Muscle of back (tissue), 11 donors: ENCODE measurements around the gene PTPRN2. TPM values are rescaled to one million over a fixed set of nuclear protein-coding genes. Genes with fewer than 3 reads are reported as not detected.
"Not testable (repeated sequence)": the region's sequence is repeated elsewhere in the genome, so short reads cannot be mapped to it uniquely, and the experiment has no call there.

Experiments used
- DNase-seq, 3 donors: peaks; one replicate each; pipeline versions ENCODE4 v3.0.0 to v3.0.0-alpha.2; 2013
- polyA plus RNA-seq, 10 donors: library from polyadenylated mRNA; unstranded; fragments of 120-200 nt; gene quantifications; one replicate each; pipeline ENCODE4 v1.2.1, GENCODE V29; 2013; ENCODE audit not compliant: insufficient read length in 10 of 10

The PTPRN2 gene
- polyA plus RNA-seq, 10 donors = 1.8 to 3.1 (median 2.1) TPM

DNA sequence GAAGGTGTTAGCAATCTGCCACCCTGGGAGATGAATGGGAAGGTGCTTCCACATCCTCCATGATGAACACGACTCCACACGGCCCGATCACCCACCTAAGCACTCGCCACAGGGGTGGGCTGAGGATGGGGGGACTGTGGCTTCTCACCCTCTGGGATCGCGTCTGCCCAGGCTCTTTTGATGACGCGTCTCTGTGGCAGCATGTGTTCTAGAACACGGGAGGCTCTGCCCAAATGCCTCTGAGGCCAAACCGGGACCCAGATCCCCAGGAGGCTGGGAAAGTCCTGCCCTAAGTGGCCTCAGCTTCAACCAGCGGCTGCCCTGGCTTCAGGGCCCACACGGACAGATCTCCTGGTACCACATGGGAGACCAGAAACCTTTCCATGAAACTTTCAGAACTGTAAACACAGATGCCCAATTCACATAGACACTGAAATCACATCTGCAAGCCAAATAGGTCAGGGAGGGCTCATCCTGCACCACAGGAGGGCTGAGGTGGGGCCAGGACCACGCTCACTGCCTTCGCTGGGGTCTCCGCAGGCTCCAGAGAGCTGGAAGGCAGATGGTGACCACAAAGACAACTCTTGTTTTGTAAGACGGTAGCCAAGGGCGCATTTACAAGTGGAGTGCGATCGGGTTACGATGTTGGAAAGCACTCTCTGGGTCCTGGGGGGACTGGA, 200.6 kb downstream of the PTPRN2 start:
- no peak for DNase-seq

DNA sequence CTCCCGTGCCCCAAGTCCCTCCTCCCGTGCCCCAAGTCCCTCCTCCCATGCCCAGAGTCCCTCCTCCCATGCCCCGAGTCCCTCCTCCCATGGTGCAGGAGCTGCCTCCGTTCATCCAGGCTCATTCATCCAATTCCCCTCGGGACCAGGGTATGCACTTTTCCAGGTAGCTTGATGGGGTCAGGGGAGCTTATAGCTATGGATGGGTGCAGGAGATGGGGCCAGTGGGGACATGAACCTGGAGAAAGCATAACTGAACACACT, 201.3 kb downstream of the PTPRN2 start:
- no peak for DNase-seq

GRCh38 chr7:158385496-158386354, 201.9 kb downstream of the PTPRN2 start:
- not testable (repeated sequence) for DNase-seq

DNA sequence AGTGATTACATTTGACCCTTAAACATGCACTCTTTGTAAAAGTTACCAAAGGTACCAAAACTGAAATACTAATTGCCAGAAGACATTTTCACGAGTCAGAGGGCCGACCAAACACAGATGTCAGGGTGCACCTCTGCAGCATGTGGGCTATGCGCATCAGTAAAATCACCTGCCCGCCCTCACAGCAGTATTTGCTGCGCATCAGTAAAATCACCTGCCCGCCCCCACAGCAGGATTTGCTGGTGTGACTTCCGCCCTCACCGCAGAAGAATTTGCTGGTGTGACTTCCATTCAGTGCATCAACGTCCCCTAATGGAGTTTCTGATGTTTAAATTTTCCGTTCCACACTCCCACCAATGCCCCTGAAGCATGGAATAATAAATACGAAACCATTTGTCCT, 202.9 kb downstream of the PTPRN2 start:
- no peak for DNase-seq

DNA sequence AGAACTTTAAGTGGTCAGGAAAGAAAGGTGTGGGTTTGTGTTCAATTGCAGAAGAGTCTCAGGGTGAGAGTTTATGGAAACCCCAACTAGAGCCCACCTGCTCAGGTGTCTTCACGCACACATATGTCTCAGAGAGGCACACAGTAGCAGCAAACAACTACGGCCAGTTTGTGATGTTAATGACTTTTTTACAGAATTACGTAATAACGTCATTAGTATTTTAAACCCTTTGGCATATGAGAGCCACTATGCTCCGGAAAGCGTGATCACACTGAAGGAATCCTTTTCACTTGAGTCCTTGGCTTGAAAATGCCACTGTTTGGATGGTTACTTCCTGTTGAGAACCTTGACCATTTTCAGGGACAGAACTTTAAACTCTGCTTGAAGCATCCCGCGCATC, 204.0 kb downstream of the PTPRN2 start:
- DNase-seq = no peak

DNA sequence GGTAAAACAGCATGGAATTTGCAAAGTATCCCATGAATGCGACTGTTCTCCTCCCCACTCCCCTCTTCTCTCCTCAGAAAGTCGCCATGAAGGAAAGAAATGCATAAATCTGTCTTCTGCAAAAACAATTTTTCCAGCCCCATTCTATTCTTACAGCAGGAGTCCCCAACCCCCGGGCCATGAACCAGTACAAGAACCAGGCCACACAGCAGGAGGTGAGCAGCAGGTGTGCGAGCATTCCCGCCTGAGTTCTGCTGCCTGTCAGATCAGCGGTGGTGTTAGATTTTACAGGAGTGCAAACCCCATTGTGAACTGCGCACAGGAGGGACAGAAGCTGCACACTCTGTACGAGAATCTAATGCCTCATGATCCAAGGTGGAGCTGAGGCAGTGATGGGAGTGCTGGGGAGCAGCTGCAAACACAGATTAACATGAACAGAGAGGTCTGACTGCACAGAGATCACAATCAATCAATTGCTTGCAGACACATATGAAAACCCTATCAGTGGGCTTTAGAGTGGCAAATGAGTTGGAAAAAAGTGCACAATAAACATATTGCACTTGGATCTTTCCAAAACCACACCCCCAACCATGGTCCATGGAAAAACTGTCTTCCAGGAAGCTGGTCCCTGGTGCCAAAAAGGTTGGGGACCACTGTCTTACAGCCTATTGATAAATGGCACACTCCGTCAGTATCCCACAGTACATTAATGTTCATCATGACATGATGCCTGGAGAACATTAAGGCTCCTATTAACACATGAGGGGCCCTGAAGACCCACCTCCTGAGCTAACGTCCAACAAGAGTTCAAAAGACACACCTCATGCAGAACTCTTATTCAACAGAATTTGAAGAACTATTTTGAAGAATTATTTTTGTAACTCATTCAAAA, 205.0 kb downstream of the PTPRN2 start:
- no peak for DNase-seq

- DNase-seq = no peak
Observed at GRCh38 chr7:158381956-158382355, 205.7 kb downstream of the PTPRN2 start.

DNA sequence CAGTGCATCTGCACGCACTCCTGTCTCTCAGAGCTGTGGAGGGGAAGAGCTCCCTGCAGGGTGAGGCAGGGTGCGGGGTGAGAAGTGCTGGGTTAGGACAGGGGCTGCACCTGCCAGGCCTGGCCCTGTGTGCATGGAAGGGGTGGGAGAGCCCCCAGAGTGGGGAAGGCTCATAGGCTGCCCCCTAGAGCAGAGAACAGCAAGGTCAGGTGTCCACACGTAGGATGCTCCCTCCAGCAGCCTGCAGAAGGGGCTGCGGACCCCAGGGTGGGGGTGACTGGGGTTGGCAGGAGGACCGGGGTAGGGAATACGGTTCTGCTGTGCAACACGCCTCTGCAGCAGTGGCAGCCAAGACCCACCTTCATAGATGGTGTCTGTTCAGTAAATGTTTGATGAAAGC, 208.6 kb downstream of the PTPRN2 start:
- DNase-seq = no peak

DNA sequence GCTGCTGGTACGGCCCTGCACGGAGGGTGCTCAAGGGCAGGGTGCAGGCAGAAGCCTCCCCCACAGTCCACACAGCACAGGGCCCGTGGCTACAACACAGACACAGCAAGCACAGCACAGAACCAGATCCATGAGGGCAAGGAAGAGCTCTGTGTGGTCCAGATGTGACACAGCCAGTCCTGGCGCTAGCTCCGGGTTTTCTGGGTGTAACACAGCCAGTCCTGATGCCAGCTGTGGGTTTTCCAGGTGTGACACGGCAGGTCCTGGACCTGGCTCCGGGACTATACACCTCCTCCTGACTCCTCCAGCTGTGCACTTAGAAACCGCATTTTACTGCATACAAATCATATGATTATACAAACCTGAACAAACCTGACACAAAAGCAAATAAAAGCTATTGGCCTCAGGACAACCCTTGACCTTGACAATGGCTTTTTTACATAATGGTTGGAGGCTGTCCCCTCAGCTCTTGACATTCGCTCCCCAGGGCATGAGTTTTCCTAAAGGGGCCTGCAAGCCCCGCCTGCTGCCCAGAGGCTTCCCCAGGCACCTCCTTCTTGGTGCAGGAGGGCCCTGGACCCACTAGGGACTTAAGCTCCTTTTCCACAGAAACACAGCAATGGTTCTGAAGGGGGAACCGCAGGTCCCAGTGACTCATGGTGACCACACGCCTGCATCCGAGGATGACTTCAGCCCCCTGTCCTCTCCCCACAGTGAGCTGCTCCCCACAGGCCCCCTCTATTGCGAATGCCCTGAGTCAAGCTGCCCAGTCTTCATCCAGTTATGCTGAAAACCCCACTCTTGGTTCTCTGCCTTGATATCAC, 209.6 kb downstream of the PTPRN2 start:
- DNase-seq = no peak

DNA sequence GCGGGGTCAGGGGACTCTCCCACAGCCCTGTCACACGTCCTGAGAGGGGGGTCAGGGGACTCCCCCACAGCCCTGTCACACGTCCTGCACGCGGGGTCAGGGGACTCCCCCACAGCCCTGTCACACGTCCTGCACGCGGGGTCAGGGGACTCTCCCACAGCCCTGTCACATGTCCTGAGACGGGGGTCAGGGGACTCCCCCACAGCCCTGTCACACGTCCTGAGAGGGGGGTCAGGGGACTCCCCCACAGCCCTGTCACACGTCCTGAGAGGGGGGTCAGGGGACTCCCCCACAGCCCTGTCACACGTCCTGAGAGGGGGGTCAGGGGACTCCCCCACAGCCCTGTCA, 210.8 kb downstream of the PTPRN2 start:
- not testable (repeated sequence) for DNase-seq

DNA sequence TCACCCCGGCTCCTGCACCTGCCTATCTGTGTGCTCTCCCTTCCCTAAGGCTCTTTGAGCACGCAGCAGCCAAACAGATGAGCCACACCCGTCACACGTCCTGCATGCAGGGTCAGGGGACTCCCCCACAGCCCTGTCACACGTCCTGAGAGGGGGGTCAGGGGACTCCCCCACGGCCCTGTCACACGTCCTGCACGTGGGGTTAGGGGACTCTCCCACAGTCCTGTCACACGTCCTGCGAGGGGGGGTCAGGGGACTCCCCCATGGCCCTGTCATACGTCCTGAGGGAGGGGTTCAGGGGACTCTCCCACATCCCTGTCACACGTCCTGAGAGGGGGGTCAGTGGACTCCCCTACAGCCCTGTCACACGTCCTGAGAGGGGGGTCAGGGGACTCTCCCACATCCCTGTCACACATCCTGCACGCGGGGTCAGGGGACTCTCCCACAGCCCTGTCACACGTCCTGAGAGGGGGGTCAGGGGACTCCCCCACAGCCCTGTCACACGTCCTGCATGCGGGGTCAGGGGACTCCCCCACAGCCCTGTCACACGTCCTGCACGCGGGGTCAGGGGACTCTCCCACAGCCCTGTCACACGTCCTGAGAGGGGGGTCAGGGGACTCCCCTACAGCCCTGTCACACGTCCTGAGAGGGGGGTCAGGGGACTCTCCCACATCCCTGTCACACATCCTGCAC, 211.3 kb downstream of the PTPRN2 start:
- not testable (repeated sequence) for DNase-seq

DNA sequence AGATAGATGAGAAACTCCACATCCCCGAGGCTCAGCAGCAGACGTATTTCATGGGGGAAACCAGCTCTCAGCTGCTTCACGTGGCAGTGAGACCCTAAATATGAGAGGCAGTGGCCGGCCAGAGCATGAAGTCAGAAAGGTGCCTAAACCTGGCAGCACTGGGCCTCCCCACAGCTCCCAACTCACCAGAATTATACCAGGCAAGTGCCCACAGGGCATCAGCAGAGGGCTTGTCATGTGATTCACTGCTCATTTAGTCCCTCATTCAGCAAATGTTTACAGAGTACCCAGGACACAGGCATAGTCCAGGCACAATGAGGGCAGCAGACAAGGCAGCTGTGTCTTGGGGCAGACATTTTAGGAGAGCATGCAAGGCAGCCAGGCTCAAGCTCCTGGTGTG, 212.6 kb downstream of the PTPRN2 start:
- DNase-seq = no peak

- DNase-seq = no peak
Observed at GRCh38 chr7:158374586-158374985, 213.0 kb downstream of the PTPRN2 start.

- DNase-seq = no peak
Observed at GRCh38 chr7:158374146-158374545, 213.5 kb downstream of the PTPRN2 start.

GRCh38 chr7:158373476-158374133, 214.0 kb downstream of the PTPRN2 start:
- DNase-seq = no peak

GRCh38 chr7:158372400-158373342, 215.0 kb downstream of the PTPRN2 start:
- no peak for DNase-seq

- DNase-seq = no peak
Observed at GRCh38 chr7:158371856-158372255, 215.8 kb downstream of the PTPRN2 start.

DNA sequence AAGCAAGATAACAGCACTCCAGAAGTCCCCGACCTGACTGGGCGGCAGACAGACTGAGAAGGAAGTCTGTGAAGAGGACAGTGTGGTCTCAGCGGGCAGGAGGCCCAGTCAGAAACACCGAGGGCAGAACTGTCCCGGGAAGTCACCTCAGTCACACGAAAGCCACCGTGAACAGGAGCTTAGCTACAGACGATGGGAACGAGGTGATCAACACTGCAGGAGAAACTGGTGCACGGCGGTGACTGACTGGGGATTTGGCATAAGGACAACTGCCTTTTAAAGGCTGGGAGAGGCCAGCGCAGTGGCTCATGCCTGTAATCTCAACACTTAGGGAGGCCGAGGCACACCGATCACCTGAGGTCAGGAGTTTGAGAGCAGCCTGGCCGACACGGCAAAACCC, 217.8 kb downstream of the PTPRN2 start:
- no peak for DNase-seq

DNA sequence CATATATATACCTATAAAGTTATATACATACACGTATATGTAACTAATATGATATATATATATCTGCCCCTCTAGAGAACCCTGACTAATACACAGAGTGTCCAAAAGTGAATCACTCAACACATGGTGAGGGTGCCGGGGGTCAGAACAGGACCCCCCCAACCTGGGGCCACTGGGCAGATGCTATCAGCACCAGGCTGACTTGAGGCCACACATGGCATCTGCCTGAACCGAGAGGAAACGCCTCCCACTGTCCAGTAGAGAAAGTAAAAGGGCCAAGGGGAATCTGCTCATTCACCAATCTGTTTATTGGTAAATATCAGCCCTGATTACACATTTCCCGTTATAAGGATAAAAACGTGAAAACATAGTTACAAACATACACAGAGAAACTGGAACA, 218.3 kb downstream of the PTPRN2 start:
- no peak for DNase-seq
